A673 (cell line): ENCODE measurements around the gene WDR88.

Experiments
- CTCF ChIP-seq: fragments of 300-800, 200-600 bp; sonication (generic); conservative IDR thresholded peaks from 2 replicates; pipeline ENCODE4 v1.5.1; 2017; ENCODE audit warnings: low read depth, mild to moderate bottlenecking, antibody characterized with exemption, low read length, moderate library complexity, mixed read lengths
- EZH2 ChIP-seq: fragments of 200-600 bp; sonication (generic); IDR thresholded peaks from 2 replicates; pipeline ENCODE4 v1.6.1; 2017; ENCODE audit warnings: borderline replicate concordance, low read depth, mild to moderate bottlenecking, mixed read lengths, antibody characterized with exemption, low read length; ENCODE audit not compliant: poor library complexity, severe bottlenecking

- TF ChIP-seq CTCF (no peak), EZH2 (no peak)
These were observed 35.9 kb upstream of the WDR88 start for GRCh38 chr19:33096005-33096404.
